Activated CD4-positive, alpha-beta T cell treated with anti-CD3 and anti-CD28 coated beads, Interleukin-2, Interleukin-4, amounts not matched to agents 100 ng/mL and 50 ng/mL, durations not matched to agents 16 hours and 8 hours (primary cell): ENCODE measurements around the gene SELENBP1.

Experiments
- DNase-seq: peaks from one replicate; pipeline ENCODE4 v3.0.0-alpha.2; 2020; ENCODE audit warnings: low spot score

SELENBP1 gene

GRCh38 chr1:151343587-151343986 lies 28.9 kb downstream of the SELENBP1 start:
- DNase-seq, result no peak

- no peak for DNase-seq
These were observed 29.9 kb downstream of the SELENBP1 start for GRCh38 chr1:151342569-151342968.

GRCh38 chr1:151342021-151342420 lies 30.5 kb downstream of the SELENBP1 start:
- no peak for DNase-seq

- DNase-seq, result peak; percentile 73
These were observed 31.4 kb downstream of the SELENBP1 start for GRCh38 chr1:151340870-151341754.

GRCh38 chr1:151336556-151336955 lies 35.9 kb downstream of the SELENBP1 start:
- no peak for DNase-seq

- DNase-seq, result no peak
These were observed 37.7 kb downstream of the SELENBP1 start for GRCh38 chr1:151334822-151335221.

- no peak for DNase-seq
These were observed 44.4 kb downstream of the SELENBP1 start for GRCh38 chr1:151327903-151328674.

DNA sequence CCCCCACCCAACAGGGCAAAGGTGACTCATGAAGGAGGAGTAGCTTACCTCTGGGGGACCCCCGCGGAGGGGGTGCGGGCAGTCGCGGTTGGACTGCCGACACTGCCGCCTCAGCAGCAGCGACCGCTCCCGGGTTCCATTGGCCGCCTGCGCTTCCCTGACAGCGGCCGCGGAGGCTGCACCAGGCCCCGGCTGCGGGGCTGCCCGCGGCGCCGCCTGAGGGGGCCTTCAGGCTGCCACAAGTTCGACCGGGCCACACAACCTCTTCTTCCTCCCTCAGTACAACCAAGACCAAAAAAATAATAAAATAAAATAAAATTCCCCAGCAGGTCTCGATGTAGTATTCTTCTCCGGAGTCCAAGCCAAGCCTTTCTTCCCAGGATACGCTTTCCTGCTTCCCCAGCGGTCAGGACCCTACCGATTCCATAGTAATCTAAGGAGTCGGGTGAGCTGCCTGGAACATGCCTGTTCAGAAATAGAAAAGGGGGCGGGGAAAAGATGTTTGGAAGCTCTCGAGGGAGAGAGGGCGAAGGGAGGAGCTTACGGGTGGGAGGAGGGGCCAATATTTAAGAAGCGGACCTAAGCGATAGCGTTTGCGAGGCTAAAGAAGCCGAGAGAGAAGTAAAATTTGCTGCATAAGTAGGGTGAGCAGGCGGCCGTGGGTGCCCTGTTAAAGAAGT lies 45.1 kb downstream of the SELENBP1 start, which contains the start of gene PI4KB:
PI4KB (minus strand) TSS at position 194 of the 680 bp plus-strand sequence. CDS start 10,935 bp downstream, outside the sequence.
- peak; percentile 98 for DNase-seq

DNA sequence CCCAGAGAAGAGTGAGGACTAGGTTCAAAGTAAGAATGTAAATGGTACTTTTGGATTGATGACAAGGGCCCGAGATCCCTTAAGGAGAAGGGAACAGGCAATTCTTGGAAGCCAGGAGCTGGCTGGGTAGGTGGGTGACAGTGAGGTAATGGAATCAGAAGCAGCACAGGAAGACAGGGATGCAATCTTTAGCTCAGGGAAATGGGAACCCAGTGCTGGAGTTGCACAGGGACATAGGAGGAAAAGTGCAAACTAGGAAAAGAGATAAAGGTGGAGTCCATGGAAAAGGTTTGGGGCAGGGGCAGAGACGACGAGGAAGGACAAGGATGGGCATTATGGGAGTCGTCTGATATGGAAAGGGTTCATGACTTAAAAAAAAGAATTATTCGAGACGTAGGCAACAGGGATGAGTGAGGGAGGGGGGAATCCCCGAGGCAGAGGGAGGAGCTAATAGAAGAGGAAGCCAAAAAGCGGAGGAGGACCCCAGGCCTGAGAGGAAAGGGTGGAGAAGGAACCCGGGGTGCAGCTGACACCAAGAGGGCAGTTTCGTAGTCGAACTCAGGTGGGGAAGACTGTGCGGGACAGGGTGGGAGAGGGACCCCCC lies 45.8 kb downstream of the SELENBP1 start:
- peak; percentile 50 for DNase-seq

DNA sequence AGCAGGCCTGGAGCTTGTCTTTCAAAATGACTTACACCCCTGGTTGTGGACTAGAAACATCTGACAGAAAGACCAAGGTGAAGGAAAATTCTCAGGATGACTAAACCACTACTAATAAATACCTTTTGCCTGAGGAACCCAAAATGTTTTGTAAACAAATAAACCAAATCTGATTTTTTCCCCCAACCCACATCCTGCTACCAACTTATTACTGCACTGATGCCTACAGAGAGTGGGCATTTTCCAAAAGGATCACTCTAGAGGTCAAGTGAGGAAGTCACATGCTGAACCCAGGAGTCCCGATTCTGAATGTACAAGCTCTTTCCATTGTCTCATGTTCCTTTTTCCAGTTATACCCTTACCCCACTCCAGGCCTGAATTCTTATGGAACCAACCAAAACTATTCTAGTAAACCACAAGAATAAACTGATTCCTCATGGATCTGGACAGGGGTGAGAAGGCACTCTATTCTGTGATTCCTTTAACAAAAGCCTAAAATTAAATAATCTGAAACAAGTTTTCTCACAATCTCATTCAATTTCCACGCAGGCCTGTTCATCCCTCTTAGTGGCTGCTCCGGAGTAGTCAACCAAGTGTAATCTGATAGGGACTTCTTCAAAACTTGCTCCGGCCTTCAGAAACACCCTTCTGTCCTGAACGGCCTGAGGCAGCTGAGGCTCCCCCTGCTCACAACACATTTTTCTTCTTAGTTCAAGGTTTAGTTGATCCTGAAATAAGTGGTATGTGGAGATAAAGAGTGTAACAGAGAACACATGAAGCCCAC lies 46.7 kb downstream of the SELENBP1 start:
- DNase-seq, result peak; percentile 24

DNA sequence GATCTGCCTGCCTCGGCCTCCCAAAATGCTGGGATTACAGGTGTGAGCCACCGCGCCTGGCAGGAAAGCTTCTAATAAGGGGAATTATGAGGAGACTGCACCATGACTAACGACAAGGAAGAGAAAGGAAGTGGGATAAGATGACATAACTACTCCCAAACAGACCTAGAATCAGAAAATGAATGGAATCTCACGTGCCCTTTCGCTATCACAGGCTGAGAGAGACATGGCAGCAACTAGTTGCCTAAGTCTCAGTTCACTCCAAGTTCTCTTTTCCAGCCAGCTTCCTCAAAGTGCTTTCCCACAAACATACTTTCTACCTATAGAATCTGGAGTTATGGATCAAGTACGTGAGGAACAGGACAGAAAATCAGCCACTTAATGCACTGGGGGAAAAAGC lies 47.3 kb downstream of the SELENBP1 start:
- DNase-seq, result no peak

DNA sequence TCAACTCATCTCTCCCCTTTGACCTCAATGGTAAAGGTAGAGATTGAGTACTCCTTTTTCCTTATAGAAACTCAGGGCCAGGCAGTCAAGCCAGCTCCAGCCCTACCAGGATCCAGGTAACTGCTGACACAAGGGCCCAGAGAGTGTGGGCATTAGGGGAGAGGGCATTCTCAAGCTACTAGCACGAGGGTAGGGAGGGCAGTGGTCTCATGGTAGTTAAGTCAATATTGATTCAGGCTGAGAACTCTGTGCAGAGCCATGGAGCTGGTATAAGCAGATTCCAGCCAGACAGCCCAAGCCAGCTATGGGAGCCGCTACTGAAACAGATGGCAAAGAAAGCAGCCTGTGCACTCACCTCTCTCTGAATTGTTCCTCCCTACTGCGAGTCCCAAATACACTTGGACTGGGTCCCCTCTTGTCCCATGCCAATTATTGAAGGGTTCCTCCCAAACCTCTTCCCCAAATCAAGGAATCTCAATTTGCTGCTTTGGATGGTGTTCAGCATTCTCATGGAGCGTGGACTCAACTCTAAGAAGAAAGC lies 48.0 kb downstream of the SELENBP1 start:
- no peak for DNase-seq

GRCh38 chr1:151318975-151319374 lies 53.5 kb downstream of the SELENBP1 start:
- DNase-seq, result no peak

GRCh38 chr1:151315565-151316235 lies 56.8 kb downstream of the SELENBP1 start:
- DNase-seq, result no peak
